Measurements from ENCODE around the gene UGT2B10.
"Not testable (repeated sequence)": the region's sequence is repeated elsewhere in the genome, so short reads cannot be mapped to it uniquely, and the experiment has no call there.

Gene UGT2B10

DNA sequence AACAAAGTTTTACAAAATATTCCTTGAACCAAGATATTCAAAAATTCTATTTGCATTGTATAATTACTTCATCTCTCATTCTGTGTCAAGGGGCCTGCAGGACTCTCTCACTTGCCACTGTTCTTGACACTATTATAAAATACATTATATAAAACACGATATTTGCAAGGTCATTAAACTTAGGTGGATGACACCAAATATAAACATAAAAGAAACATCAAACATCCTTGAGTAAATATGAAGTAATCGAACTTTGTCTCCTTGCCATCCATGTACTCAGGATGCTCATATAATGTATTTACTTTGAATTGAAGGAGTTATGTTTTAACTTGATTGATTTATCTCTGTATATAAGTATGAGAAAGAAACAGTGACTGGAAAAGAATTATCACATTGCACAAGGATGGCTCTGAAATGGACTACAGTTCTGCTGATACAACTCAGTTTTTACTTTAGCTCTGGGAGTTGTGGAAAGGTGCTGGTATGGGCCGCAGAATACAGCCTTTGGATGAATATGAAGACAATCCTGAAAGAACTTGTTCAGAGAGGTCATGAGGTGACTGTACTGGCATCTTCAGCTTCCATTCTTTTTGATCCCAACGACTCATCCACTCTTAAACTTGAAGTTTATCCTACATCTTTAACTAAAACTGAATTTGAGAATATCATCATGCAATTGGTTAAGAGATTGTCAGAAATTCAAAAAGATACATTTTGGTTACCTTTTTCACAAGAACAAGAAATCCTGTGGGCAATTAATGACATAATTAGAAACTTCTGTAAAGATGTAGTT, at the start of gene UGT2B10:
Gene UGT2B10 (plus strand): TSS at position 378 of the 793 bp plus-strand sequence. CDS start 26 bp downstream, at position 404.
- DNase-seq (ENCODE audit: low read depth, low spot score): not testable (repeated sequence)

- not testable (repeated sequence) for DNase-seq (ENCODE audit: low read depth, low spot score)
Observed at GRCh38 chr4:68771836-68772235, 44.0 kb upstream of the UGT2B10 start.

- DNase-seq (ENCODE audit: low read depth, low spot score): peak; percentile 1
Observed at GRCh38 chr4:68773699-68774098, 42.1 kb upstream of the UGT2B10 start.

- DNase-seq (ENCODE audit: low read depth, low spot score): no peak
Observed at GRCh38 chr4:68780232-68780631, 35.6 kb upstream of the UGT2B10 start.

GRCh38 chr4:68797048-68797447, 18.7 kb upstream of the UGT2B10 start:
- DNase-seq (ENCODE audit: low read depth, low spot score): no peak

- DNase-seq (ENCODE audit: low read depth, low spot score): no peak
Observed at GRCh38 chr4:68797618-68798017, 18.2 kb upstream of the UGT2B10 start.

GRCh38 chr4:68803013-68803412, 12.8 kb upstream of the UGT2B10 start:
- DNase-seq (ENCODE audit: low read depth, low spot score): no peak

GRCh38 chr4:68808060-68808459, 7.7 kb upstream of the UGT2B10 start:
- no peak for DNase-seq (ENCODE audit: low read depth, low spot score)

- DNase-seq (ENCODE audit: low read depth, low spot score): no peak
Observed at GRCh38 chr4:68810919-68811318, 4.9 kb upstream of the UGT2B10 start.

- DNase-seq (ENCODE audit: low read depth, low spot score): not testable (repeated sequence)
Observed at GRCh38 chr4:68816410-68817265, 844 bp downstream of the UGT2B10 start.

GRCh38 chr4:68817386-68817785, 1.6 kb downstream of the UGT2B10 start:
- no peak for DNase-seq (ENCODE audit: low read depth, low spot score)

DNA sequence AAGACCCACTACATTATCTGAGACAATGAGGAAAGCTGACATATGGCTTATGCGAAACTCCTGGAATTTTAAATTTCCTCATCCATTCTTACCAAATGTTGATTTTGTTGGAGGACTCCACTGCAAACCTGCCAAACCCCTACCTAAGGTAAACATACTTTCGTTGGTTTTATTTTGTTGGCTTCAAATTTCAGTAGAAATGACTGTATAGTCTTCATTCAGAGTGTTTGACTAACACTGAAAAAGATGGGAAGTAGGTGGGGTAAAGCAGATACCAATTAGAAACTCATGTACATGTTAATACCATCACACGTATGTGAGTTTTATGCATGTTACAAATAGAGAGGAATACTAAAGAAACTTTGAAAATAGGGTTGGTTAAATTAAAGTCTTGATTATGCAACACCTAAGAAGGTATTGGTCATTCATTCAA, 2.3 kb downstream of the UGT2B10 start:
- DNase-seq (ENCODE audit: low read depth, low spot score): not testable (repeated sequence)

- DNase-seq (ENCODE audit: low read depth, low spot score): no peak
Observed at GRCh38 chr4:68831642-68832041, 15.8 kb downstream of the UGT2B10 start.

GRCh38 chr4:68850293-68850692, 34.5 kb downstream of the UGT2B10 start:
- DNase-seq (ENCODE audit: low read depth, low spot score): no peak

DNA sequence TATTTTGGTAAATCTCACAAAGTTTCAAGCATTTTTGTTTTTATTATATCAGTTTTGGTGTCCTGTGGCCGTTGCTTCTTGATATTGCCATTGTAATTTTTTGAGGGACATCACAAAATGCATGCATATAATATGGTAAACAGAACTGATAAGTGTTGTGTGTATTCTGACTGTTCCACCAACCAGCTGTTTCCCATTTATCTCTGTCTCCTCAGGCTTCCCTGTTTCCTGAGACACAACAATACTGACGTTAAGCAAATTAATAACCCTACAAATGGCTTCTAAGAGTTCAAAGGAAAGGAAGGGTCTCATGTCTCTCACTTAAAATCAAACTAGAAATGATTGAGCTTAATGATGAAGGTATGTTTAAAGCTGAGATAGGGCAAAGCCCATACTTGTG, 40.0 kb downstream of the UGT2B10 start:
- no peak for DNase-seq (ENCODE audit: low read depth, low spot score)

DNA sequence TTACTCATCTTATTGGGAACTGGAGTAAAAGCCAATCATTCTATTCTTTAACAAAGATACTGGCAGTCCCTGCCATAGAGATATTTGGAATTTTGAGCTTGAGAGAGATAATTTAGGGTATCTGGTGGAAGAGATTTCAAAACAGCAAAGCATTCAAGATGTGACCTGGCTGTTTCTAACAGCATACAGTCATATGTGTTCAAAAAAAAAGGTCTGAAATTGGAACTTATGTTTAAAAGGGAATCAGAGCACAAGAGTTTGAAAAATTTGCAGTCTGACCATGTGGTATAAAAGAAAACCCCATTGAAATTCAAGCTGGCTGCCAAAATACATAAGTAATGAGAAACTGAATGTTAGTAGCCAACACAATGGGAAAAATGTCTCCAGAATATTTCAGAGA, 42.2 kb downstream of the UGT2B10 start:
- DNase-seq (ENCODE audit: low read depth, low spot score): no peak

- DNase-seq (ENCODE audit: low read depth, low spot score): no peak
Observed at GRCh38 chr4:68859655-68860054, 43.9 kb downstream of the UGT2B10 start.

GRCh38 chr4:68861057-68861456, 45.3 kb downstream of the UGT2B10 start:
- DNase-seq (ENCODE audit: low read depth, low spot score): no peak

GRCh38 chr4:68864438-68865187, 48.8 kb downstream of the UGT2B10 start:
- peak; percentile 6 for DNase-seq (ENCODE audit: low read depth, low spot score)

DNA sequence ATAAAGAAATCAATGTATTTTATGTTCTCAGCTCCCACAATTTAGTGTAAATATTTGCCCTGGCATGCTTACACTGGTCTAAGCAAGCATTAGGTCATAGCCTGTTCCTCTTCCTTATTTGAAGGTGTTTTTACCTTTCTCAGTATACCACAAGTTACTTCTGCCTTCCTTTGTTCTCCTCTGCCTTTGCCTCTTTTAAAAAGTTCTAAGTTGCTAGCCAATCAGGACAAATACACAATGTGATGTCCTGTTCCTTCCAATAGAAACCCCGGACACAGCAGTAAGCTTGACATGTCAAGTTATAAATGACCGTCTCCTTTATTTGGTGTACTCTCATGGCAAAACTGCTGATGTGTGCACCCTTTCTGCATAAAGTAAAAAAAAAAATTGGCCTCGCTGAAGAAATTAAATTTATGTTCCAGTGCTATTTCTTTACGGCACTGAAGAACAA, 49.4 kb downstream of the UGT2B10 start:
- DNase-seq (ENCODE audit: low read depth, low spot score): no peak

GRCh38 chr4:68865760-68866159, 50.0 kb downstream of the UGT2B10 start:
- no peak for DNase-seq (ENCODE audit: low read depth, low spot score)

GRCh38 chr4:68869274-68869773, 53.5 kb downstream of the UGT2B10 start:
- DNase-seq (ENCODE audit: low read depth, low spot score): no peak
